Stimulated activated CD4-positive, alpha-beta T cell treated with anti-CD3 and anti-CD28 coated beads, Interleukin-1b, Interleukin-23, amount 100 ng/mL, for 4 hours (primary cell): ENCODE data around the gene POLE3.
"Not testable (repeated sequence)": the region's sequence is repeated elsewhere in the genome, so short reads cannot be mapped to it uniquely, and the experiment has no call there.

ENCODE experiments used
- DNase-seq, 2 donors: peaks; one replicate each; pipeline ENCODE4 v3.0.0-alpha.2; 2020; ENCODE audit warnings: low read depth in 2 of 2

POLE3 gene

GRCh38 chr9:113403646-113404045 lies 6.8 kb downstream of the POLE3 start:
- no peak for DNase-seq

DNA sequence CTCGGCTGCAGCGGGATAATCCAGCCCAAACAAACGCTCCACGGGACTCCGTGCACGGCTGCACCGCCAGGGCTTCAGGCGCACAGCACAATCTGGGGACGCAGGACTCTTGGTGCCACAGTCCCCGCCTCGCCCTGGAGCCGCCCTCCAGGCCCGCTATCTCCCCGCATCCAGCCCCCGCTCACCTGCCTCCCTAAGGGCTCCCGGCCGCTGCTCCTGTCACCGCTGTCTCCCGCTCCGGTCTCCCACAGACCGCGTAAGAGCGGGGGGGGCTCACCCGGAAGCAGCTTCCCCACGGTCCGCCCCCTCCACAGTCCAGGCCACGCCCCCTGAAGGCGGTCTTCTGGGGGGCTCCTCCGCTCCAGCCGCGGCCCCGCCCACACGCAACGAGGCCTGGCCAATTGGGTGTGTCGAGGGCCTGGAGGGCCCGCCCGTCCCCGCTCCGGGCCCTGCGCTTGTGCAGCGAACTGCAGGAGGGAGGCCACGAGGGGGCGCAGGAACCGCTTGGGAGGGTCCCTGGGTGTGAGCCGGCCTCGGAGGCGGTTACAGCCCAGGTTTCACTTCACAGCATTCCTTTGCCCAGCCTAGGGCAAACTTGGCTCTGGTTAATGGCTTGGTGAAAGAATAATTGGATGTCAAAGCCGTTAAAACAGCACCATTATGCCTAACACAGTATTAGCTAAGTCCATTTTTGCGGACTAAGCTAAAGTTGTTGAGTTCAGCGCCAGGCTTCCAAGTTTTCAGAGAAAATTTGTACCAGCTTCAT lies 9.3 kb downstream of the POLE3 start, which contains the start of gene ALAD:
Gene ALAD, minus strand, starts transcription at position 258 of the 766 bp plus-strand sequence. CDS start 7,725 bp downstream, outside the sequence.
- peak; percentile 99 for DNase-seq

DNA sequence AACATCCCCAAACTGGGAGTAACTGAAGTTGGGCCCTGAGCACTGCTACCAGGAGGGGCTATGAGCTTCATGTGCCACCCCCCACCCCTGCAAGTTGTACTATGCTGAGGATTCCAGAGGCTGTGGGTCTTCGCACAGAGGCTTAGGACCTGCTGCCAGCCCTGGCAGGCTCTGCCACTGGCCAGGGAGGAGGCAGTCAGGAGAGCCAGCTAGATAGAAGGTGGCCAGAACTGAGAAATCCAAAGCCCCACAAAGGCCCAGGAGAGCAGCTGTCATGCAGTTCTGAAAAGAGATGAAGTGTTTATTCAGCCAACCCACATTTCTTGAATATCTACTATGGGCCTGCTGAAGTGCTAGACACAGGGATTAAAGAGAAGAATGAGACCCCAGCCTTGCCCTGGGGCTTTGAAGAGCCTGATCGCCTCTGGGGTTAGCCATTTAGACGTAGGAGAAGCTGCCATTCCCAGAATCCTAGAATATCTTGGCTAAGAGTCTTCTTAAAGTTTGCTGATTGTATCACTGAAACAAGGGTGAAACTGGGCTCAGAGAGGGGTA lies 10.8 kb downstream of the POLE3 start:
- DNase-seq: no peak

DNA sequence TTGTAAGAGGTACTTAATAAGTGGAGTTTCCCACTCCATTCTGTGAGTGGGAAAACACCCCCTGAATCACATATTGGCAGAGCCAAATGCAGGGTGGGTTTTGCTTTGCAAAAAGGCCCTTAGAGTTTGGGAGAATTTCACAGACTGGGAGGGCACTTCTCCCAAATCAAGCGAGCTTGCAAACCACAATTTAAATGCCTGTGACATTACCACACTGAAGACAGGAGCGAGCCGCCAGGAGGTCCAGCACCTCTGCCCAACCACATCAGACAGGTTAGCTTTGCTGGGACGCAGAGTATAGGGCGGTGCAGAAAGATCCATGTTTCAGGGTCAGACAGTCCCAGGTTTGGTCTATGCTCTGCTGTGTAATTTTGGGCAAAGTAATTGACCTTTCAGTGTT lies 11.7 kb downstream of the POLE3 start:
- DNase-seq: no peak

DNA sequence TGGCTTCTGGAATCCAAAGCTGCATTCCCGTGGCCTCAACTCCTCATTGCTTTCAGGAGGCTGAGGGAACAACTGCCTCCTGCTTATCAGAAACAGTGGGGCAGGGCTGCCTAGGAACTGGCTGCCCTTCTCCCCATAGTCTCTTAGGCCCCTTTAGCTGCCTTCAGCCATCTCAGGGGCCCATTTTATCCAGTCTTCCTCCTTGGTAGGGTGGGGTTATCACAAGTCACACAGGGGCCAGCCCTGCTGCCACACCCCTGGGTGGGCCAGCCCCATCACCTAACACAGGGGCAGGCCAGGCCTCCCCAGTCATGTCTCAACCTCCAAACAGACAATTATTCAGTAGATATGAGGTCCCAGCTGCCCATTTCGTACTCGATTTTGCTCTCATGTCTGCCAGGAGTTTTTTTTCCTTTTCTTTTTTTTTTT lies 13.3 kb downstream of the POLE3 start:
- DNase-seq: no peak

DNA sequence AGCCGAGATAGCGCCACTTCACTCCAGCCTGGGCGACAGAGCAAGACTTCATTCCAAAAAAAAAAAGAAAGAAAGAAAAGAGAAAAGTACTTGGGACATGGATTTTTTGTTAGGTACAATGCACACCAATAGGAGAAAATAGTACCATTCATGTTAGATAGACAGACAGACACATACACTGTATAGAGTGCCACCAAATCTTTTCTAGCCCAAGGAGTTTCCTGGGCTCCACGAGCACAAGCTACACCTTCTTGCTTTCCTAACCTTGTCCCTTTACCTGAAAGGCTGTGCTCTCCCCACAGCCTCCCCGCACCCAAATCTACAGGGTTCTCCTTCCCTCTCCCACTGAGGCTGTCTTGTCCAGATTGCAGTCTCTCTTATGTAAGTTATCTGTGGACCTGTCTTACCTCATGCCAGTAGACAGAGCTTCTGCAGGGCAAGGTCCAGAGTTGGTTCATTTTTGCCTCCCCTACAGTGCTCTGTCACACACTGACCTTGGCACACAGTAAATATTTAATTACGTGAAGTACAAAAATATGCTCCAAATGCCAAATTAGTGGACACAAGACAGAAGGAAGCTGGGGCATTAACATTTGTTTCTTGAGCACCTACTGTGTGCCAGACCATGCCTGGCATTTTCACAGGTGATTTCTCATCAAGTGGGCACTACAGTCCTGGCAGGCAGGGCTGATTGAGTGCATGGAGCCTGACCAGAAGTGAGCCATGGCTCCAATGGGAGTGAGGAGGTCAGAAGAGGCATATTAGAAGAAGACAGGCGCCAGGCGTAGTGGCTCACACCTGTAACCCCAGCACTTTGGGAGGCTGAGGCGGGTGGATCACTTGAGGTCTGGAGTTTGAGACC lies 15.2 kb downstream of the POLE3 start:
- no peak for DNase-seq

DNA sequence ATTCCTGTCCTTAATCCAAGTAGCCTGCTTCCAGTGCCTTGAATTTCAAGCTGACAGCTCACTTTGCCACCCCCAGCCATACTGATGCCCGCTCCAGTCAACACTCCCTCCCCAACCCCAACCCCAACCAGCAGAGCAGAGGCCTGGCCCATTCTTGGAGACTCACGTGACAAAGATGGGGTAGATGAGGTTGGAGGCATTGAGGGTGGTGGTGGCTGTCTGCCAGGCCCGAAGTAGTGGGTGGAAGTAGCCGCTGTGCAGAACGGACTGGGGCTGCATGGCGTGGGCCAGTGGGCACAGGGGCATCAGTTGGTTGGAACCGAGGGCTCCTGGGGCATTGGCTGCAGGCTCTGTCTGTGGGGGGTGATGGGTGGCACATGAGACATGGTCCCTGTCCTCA lies 17.2 kb downstream of the POLE3 start:
- no peak for DNase-seq

DNA sequence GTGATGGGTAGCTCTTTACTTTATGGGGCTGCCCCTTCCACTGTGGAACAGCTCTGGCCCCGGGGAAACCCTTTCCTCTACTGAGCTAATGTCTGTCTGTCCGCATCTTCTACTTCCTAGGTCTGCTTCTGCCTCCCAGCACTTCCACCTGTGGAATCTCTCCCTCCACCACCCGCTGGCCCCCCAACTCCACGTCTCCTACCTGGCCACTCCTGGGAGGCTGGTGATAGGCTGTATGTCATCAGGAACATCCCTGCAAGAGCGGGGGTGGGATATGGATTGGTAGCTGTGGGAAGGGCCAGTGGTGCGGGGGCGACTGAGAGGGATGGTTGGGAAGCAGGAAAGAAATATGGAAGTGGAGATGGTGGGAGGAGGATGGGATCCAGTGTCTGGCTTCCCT lies 18.6 kb downstream of the POLE3 start:
- DNase-seq: no peak

- DNase-seq: no peak
Observed at GRCh38 chr9:113390192-113390960, 20.1 kb downstream of the POLE3 start.

- no peak for DNase-seq
Observed at GRCh38 chr9:113389451-113389850, 21.0 kb downstream of the POLE3 start.

- no peak for DNase-seq
Observed at GRCh38 chr9:113388833-113389232, 21.6 kb downstream of the POLE3 start.

DNA sequence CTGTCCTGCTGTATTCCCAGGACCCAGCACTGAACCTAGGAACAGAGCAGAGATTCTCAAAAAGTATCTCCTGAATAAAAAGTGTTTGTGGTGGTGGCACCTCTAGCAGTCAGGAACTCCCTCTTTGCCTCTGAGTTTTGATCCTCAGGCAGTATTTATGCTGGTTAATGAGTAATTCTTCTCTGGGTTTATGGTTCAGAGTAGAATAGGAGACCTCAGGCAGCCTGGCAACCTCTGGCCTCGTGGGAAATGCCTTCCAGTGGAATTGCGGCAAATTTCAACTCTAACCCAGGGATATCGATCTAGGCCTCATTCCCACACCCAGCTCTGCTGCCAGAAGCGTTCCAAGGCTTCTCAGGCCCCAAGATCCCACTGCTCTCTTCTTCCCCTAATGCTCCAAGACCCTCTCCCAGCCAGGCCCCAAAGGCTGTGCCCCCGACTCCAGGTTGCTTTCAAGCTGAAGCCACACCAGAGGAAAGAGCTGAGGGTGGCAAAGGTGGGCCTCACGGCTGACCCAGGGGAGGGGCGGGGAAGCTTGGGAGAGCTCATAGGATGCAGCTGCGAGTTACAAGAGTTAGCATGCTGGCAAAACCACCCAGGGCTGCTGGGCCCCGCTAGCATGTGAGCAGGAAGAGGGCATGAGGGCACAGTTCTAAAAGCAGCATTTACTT lies 22.8 kb downstream of the POLE3 start:
- no peak for DNase-seq

- no peak for DNase-seq
Observed at GRCh38 chr9:113386571-113387393, 23.7 kb downstream of the POLE3 start.

DNA sequence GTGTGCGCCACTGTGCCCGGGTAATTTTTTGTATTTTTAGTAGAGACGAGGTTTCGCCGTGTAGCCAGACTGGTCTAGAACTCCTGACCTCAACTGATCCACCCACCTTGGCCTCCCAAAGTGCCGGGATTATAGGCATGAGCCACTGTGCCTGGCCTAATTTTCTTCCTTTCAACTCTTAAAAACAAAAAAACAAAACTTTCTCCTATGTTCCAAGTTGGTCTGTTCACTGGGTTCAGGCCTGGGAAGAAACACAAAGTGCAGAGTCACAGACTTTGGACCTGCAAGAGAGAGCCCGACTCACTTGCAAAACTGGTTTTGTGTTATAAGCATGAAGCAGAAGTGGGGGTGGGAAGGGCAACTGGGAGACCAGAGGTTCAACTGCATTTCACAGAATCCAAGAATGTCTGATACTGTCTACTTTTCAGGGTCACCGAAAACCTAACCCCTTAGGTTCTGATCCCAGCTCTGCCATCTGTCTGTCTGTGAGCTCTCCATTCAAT lies 28.5 kb downstream of the POLE3 start:
- DNase-seq: no peak

- not testable (repeated sequence) for DNase-seq
Observed at GRCh38 chr9:113381441-113381840, 29.0 kb downstream of the POLE3 start.

DNA sequence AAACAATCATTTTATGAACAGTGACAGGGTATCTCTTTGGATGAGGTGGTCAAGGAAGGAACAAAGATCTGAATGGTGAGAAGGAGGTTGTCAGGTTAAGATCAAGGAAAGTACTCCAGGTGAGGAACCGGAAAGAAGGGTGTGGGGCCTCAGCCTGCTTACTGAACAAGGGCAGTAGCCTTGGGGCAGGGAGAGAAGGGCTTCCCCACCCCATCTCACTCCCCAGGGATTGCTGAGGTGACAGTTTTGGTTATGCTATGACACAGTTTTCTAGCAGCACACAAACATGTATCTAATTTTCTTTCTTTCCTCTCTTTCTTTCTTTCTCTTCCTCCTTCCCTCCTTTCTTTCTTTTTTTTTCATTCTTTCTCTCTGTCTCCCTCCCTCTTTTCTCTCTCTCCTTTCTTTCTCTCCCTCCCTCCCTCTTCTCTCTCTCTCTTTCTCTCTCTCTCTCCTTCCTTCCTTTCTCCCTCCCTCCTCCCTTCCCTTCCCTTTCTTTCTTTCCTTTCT lies 29.6 kb downstream of the POLE3 start:
- no peak for DNase-seq

DNA sequence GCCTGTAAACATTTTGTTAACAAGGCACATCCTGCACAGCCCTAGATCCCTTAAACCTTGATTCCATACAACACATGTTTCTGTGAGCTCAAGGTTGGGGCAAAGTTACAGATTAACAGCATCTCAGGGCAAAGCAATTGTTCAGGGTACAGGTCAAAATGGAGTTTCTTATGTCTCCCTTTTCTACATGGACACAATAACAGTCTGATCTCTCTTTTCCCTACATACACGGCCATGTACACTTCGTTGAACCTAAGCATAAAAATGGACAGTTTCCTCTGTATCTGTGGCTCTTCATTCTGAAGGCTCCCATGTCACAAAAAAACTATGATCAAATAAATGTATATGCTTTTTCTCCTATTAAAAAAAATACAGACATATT lies 30.7 kb downstream of the POLE3 start:
- DNase-seq: not testable (repeated sequence)

GRCh38 chr9:113379094-113379828 lies 31.2 kb downstream of the POLE3 start:
- not testable (repeated sequence) for DNase-seq
